Transverse colon (tissue), 4 donors: ENCODE results near the gene ABCC5.

Experiments
- CTCF ChIP-seq, 5 experiments: fragments of 200-600 bp in 3 of 5; fragments of 450-650 bp in 2 of 5; sonication (generic) in 3 of 5; IDR thresholded peaks; 1 replicate in 2 of 5; 2 replicates in 3 of 5; pipeline ENCODE4 v1.5.1; 2016 to 2017; ENCODE audit warnings: antibody characterized with exemption in 5 of 5, inconsistent platforms in 3 of 5, mild to moderate bottlenecking in 2 of 5, moderate library complexity in 1 of 5
- POLR2AphosphoS5 ChIP-seq, 3 donors: sonication (generic); formaldehyde crosslinking; IDR thresholded peaks; one replicate each; pipeline ENCODE4 v1.6.1; 2016; ENCODE audit warnings: antibody characterized with exemption in 3 of 3

GRCh38 chr3:183944775-183945174 lies 72.9 kb downstream of the ABCC5 start:
- TF ChIP-seq CTCF (IDR thresholded peaks at IDR 0.05), result no peak
- TF ChIP-seq POLR2AphosphoS5 (IDR thresholded peaks at IDR 0.05), result no peak
